GM21528 (cell line): ENCODE measurements around the gene HPSE2.
"Not testable (repeated sequence)": the region's sequence is repeated elsewhere in the genome, so short reads cannot be mapped to it uniquely, and the experiment has no call there.

Source experiments
- ATAC-seq: cut with Tn5 transposase; IDR thresholded peaks from one replicate; pipeline ENCODE4 v1.9.1; 2021; ENCODE audit warnings: mild to moderate bottlenecking, moderate library complexity; ENCODE audit not compliant: unreplicated experiment, low FRiP score

Gene HPSE2

DNA sequence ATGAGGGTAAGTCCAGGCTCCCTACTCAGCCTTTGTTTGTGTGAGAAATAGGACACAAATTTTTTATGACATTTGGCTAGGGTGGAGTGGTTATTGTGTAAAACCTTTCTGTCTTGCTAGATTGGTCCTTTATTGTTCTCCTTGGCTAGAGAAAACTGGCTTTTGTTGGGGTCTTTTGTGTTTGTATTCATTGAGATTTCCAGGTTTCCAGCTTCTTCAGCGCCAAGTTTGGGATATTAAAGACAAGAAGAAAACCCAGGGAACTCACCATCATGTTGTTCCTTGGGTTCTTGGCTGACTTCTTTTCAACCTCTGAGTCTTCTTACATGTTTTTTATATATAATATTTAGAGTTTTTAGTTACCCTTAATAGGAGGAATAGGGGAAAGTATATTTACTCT is 310.0 kb downstream of the HPSE2 start:
- no peak for ATAC-seq

- ATAC-seq: no peak
Measured at GRCh38 chr10:98924526-98924925, 311.1 kb downstream of the HPSE2 start.

GRCh38 chr10:98921316-98921715 is 314.3 kb downstream of the HPSE2 start:
- ATAC-seq: no peak

DNA sequence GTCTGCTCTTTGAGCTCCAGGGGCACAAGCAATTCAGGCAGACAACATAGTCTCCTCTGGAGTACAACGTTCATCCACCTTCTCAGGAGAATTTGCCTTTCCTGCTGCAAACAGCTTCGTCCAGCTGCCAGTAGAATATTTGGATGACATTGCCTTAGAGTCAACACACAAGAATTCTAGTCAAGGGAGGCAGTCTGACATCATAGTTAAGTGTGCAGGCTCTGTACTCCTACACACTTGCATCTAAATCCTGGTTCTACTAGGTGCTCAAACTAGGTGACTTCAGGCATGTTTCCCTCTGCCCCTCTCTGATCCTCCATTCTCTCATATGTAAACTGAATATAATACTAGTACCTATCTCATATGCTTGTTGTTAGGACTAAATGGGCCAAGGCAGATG is 314.8 kb downstream of the HPSE2 start:
- no peak for ATAC-seq

- ATAC-seq: no peak
Measured at GRCh38 chr10:98920360-98920759, 315.3 kb downstream of the HPSE2 start.

DNA sequence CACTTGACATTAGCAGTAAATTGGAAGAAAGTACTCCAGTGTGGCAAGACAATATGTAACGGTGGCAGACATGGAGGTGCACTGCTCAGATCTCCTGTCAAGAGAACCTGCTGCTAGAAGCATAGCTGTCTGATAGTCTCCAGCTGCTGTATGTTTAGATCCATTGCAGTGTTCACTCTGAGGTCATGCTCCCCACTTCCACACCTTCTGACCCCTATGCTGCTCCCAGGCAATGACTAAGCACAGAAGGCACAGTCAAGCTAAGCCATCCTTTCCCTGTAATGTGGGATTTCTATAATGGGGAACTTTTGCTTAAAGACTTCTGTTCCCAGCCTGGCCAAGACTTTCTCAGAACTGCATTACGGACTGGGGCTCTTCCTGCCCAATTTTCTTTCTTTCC is 315.8 kb downstream of the HPSE2 start:
- no peak for ATAC-seq

DNA sequence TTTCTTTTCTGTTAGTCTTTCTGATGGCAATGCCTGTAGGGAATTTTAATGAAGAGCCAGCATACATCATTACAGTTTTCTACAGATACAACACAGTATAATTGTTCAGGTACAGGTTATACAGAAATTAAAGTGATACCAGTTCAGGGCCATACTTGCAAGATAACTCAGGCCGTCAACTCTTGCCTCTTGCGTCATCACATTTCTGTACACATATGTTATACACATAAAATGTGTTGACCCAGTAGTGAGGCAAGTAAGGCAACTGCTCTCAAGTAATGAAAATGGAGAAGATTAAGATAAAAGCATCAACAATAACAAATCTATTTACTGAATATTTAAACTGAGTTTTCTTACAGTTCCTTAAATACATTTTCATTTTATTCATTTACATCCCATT is 317.8 kb downstream of the HPSE2 start:
- no peak for ATAC-seq

DNA sequence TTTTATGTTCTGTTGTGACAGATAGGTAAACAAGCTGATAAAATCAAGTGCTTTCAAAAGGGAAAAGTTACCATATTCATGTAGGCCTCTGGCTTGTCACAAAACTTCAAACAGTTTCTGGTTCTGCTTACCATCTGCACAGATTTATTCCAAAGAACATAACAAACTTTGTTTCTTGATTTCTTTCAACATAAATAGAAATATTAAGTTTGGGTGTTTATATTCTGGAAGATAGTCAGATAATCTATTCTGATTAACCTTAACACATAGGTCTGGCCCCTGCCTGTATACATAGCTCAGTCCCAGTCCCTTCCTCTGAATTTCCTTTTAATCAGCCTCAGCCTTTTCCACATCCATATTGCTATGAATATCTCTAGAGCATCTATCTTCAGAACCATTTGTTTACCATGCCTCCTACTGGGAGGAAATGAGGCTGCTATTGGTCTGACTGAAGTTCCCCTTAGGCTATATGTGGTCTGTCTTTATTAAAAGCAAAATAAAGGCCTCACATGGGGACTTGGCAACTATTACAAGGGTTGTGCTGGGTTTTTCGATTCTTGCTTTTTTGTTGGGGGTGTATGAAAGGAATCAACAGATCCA is 319.0 kb downstream of the HPSE2 start:
- no peak for ATAC-seq

- no peak for ATAC-seq
Measured at GRCh38 chr10:98915911-98916310, 319.7 kb downstream of the HPSE2 start.

- no peak for ATAC-seq
Measured at GRCh38 chr10:98910546-98910945, 325.1 kb downstream of the HPSE2 start.

DNA sequence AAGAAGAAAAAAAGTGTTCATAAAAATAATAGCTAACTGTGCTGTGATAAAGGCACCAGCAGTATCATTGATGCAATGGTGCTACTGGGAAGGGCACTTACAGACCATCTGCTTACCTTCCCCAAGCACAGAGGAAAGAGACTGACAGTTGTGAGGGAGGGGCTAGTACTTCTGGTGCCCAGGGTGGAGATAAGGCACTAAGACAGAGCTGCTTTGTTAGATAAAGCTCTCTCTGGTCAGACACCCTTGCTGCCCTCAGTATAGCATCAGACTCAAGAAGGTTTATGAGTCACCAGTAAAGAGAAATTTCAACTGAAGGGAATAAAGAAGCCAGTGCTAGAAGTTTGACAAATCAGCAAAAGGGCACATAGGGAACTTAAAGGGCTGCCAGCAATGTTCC is 325.6 kb downstream of the HPSE2 start:
- ATAC-seq: no peak

DNA sequence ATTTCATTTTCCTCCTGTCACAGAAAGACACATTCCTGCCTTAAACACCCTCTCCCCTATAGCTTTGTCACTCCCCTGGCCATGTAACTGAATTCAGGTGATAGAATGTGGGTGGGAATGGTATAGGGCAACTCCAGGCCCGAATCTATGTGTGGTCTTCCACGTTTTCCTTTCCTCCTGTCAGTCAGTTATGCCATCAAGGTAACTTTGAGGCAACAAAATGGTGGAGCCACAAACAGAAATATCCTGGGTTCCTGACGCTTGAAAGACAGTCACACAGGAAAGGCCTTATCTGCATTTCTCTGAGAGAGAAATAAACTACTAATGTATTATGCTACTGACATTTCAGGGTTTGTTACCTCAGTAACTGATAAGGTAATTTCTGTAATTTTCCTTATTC is 326.8 kb downstream of the HPSE2 start:
- no peak for ATAC-seq

GRCh38 chr10:98908247-98908646 is 327.4 kb downstream of the HPSE2 start:
- ATAC-seq: not testable (repeated sequence)

DNA sequence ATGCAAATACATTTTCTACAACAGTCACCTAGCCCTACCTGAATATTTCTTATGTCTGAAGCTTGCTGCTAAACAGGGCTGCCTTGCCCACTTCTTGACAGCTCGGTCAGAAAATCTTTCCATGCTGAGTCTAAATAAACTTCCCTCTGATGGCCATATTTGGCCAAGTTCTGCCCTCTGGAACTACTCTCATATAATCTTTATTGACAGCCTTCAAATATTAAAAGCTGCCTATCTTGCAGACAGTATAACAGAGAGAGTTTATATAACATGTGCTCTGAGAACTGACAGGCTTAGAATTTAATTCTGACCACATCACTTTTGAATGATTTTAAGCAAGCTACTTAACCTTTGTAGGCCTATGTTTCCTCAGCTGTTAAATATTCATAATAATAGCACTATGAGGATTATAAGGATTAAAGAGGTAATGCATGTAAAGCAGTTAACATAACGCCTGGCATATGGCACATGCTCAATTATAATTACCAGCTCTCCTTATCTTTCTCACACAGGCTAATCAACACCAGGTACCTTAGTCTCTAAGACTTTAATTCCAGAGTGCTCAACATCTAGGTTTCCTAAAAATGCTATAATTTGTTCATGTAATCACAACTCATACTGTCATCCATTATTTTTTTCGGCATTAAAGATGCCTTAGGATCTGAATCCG is 334.1 kb downstream of the HPSE2 start:
- no peak for ATAC-seq

- no peak for ATAC-seq
Measured at GRCh38 chr10:98899018-98899417, 336.6 kb downstream of the HPSE2 start.

- ATAC-seq: no peak
Measured at GRCh38 chr10:98892523-98892922, 343.1 kb downstream of the HPSE2 start.

DNA sequence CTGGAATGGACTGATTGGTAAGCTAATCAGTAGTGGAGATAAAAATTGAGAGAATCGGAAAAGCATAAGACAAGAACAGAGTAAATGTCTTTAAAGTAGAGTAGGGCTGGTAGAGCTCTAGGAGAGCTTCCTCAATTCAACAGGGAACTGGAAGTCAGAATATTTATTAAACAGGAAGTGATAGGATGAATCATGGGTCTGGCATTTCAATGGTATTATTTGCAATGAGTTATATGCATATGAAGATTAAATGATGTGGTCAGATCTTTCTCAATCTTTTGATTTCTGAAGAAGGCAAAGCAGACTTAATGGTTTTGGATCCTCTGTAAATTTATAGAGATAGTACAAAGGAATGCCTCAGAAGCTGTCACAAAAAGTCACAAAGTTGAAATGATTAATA is 349.0 kb downstream of the HPSE2 start:
- no peak for ATAC-seq

DNA sequence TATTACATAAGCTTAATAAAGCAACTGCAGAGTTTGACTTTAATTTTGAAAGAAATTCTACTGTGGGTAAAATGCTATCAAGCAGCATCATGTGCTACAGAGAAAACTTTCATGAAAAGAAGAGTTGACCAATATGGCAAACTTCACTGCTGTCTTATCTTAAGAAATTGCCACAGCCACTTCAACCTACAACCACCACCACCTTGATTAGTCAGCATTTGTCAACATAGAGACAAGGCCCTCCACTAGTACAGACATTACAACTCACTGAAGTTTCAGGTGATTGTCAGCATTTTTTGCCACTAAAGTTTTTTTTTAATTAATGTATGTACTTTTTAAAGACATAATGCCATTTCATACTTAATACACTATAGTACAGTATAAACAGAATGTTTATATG is 350.3 kb downstream of the HPSE2 start:
- ATAC-seq: no peak

- ATAC-seq: no peak
Measured at GRCh38 chr10:98881789-98882188, 353.9 kb downstream of the HPSE2 start.

GRCh38 chr10:98880971-98881370 is 354.7 kb downstream of the HPSE2 start:
- ATAC-seq: no peak

DNA sequence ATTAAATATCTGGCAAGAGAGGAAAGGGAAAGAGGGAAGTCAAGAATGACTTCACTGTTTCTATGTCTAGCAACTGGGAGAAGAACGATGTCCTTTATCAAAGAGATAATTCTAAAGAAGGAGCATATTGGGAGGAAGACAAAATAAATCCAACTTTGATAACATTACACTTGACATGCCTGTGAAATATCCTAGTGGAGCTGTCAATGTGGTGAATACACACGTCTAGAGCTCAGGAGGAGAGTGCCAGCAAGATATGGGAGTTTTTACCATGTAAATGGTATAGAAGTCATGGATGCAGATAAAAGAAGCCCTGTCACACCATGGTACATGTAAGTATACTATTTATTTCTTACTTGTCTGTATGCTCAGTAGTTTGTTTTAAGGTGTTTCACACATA is 356.7 kb downstream of the HPSE2 start:
- no peak for ATAC-seq

DNA sequence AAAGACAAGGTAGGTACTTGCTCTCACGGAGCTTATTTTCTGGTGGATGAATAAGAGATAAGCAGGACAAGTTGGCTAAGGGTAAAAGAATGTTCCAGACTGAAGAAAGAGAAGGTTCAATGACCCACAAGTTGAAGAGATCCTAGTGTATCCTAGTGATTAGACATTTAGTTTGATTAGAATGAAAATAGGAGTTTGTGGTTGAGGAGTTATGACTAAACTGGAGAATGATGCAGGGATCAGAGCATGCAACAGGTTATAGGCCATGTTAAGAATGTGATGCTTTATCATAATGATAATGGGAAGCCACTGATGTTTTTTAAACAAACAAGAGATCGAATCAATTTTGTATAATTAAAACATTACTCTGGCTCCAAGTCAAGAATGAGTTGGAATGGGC is 357.2 kb downstream of the HPSE2 start:
- ATAC-seq: no peak

- ATAC-seq: no peak
Measured at GRCh38 chr10:98861962-98862361, 373.7 kb downstream of the HPSE2 start.
